Activated CD8-positive, alpha-beta memory T cell treated with anti-CD3 and anti-CD28 coated beads for 36 hours (primary cell): Measurements from ENCODE around the gene LIPH. TPM values are rescaled to one million over a fixed set of nuclear protein-coding genes. Genes with fewer than 3 reads are reported as not detected.

Source experiments
- CTCF ChIA-PET: fragments of 350-600 bp; sonication (Branson Sonifier 250); formaldehyde crosslinking; loops from one replicate; lab custom pipeline; 2021; ENCODE audit warnings: antibody characterized with exemption; lab: Charles Lee
- POLR2A ChIA-PET: fragments of 350-600 bp; sonication (Branson Sonifier 250); formaldehyde crosslinking; loops from one replicate; lab custom pipeline; 2021; ENCODE audit warnings: antibody characterized with exemption; lab: Charles Lee
- total RNA-seq, 2 experiments: library from RNA; stranded (reverse); gene quantifications; one replicate each; pipeline ENCODE4 v1.2.3, GENCODE V29; 2021

The LIPH gene
- total RNA-seq, 2 experiments from 2014 or later = not detected

DNA sequence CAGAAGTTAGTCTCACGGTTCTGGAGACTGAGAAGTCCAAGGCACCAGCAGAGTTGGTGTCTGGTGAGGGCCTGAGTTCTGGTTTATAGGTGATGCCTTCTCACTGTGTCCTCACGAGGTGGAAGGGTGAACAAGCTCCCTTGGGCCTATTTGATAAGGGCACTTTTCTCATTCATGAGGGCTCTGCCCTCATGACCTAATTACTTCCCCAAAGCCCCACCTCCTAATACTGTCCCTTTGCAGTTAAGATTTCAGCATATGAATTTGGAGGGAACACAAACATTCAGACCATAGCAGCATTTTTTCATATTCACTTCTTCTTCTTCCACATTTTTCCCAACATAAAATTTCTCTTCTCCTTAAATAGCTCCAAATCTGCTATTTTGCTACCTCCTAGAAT, 95.0 kb downstream of the LIPH start:
- ChIA-PET POLR2A (no interaction called here), CTCF (no interaction called here)

Other genes with a start within 250 kb of the LIPH start
- gene MAP3K13, start 189.5 kb downstream of the LIPH start, total RNA-seq = 10 to 100 TPM; 13.1 to 15.7 TPM
- 10 to 100 TPM; 20.6 to 22.0 TPM for gene TMEM41A, start 53.6 kb downstream of the LIPH start, total RNA-seq
- 10 to 100 TPM; 39.5 to 41.5 TPM for gene SENP2, start 33.7 kb upstream of the LIPH start, total RNA-seq